Kidney (tissue), 14 donors: ENCODE data around the gene TMEM218. TPM values are rescaled to one million over a fixed set of nuclear protein-coding genes. Genes with fewer than 3 reads are reported as not detected.

ENCODE experiments used
- DNase-seq, 5 donors: peaks; one replicate each; pipeline ENCODE4 v3.0.0-alpha.2; 2013 to 2020
- FAIRE-seq: peaks from 2 replicates; lab custom pipeline; 2012; peaks lifted over from hg19 to GRCh38; lab: Jason Lieb, UNC
- H3K27ac ChIP-seq, 2 donors: one replicate each; pipeline ENCODE4 v1.7.0; 2013; ENCODE audit warnings: low read depth in 2 of 2, low read length in 2 of 2, inconsistent platforms in 1 of 2
- H3K27me3 ChIP-seq: one replicate; pipeline ENCODE4 v1.7.1; 2013; ENCODE audit warnings: low read length, inconsistent platforms; ENCODE audit not compliant: control insufficient read depth, insufficient read depth
- H3K36me3 ChIP-seq, 3 donors: one replicate each; pipeline versions ENCODE4 v1.7.0 to v1.7.1; 2013; ENCODE audit warnings: low read length in 3 of 3, control low read depth in 1 of 3, inconsistent platforms in 1 of 3; ENCODE audit not compliant: insufficient read depth in 3 of 3, control insufficient read depth in 2 of 3
- H3K4me1 ChIP-seq, 3 donors: one replicate each; pipeline versions ENCODE4 v1.7.0 to v1.7.1; 2013; ENCODE audit warnings: low read length in 3 of 3, inconsistent platforms in 1 of 3, low read depth in 1 of 3; ENCODE audit not compliant: control insufficient read depth in 2 of 3, insufficient read depth in 2 of 3
- H3K4me3 ChIP-seq, 3 donors: one replicate each; pipeline versions ENCODE4 v1.7.0 to v1.8.1; 2013; ENCODE audit warnings: low read length in 3 of 3, control low read depth in 1 of 3, inconsistent platforms in 1 of 3
- H3K9ac ChIP-seq, 3 donors: one replicate each; pipeline versions ENCODE4 v1.7.0 to v1.7.1; 2013; ENCODE audit warnings: low read length in 3 of 3, control low read depth in 1 of 3, inconsistent platforms in 1 of 3
- H3K9me3 ChIP-seq, 3 donors: one replicate each; pipeline versions ENCODE4 v1.7.0 to v1.7.1; 2013; ENCODE audit warnings: low read length in 3 of 3, control low read depth in 1 of 3, inconsistent platforms in 1 of 3; ENCODE audit not compliant: control insufficient read depth in 2 of 3, insufficient read depth in 1 of 3
- CTCF ChIP-seq: IDR thresholded peaks from 3 replicates; pipeline ENCODE4 v1.5.1; 2012; ENCODE audit warnings: mild to moderate bottlenecking, moderate library complexity, borderline replicate concordance; ENCODE audit not compliant: insufficient read depth; ENCODE audit errors: extremely low read depth
- intact Hi-C: fragments of 100-400 bp; cut with DNase I; formaldehyde crosslinking; loops from one replicate; pipeline ENCODE4 v1.11.1; 2022
- polyA plus RNA-seq: library from polyadenylated mRNA; stranded (reverse); fragments of 350-450 nt; fragmentation: Illumina TruSeq; extraction: RNeasy Lipid Tissue Mini Kit (QIAGEN cat#74804); gene quantifications from one replicate; pipeline ENCODE4 v1.2.3, GENCODE V29; 2014; ENCODE audit warnings: low read depth, low replicate concordance; ENCODE audit not compliant: insufficient read depth
- total RNA-seq: library from RNA; stranded (reverse); fragmentation: NEBNext Ultra II Directional; extraction: Animal tissue kit (Norgen Biotek cat#: 25700); gene quantifications from one replicate; pipeline ENCODE4 v1.2.1, GENCODE V29; 2021
- donor health status: control.
- donor health status: control.
- donor health status: control.
- donor health status: control.
- donor health status: control.
- donor health status: DM: yes; HTN: yes; CAD: no.
- donor health status: Normal renal cell carcinoma (clear cell type).

TMEM218 gene
- total and polyA plus RNA-seq, 2 donors from 2014 or later, result 22.9 to 33.4 TPM

GRCh38 chr11:125072218-125072960, 39.0 kb downstream of the TMEM218 start:
- Histone ChIP-seq H3K9me3 (no peaks in the 10 kb centered on the region), H3K9ac (no peak overlapping the region), H3K36me3 (no peaks in the 10 kb centered on the region), H3K4me3 (no peak overlapping the region), H3K4me1 (no peaks in the 10 kb centered on the region), H3K27ac (no peak overlapping the region), H3K27me3 (no peaks in the 10 kb centered on the region)
- no peak for TF ChIP-seq CTCF
- FAIRE-seq, result no peak
- DNase-seq, result no peak
- intact Hi-C loops, result no loop called here

- DNase-seq (no peak), FAIRE-seq (no peak)
- no peak overlapping the region for H3K9ac ChIP-seq
- no peaks in the 10 kb centered on the region for H3K9me3 ChIP-seq
- no peak overlapping the region for H3K27ac ChIP-seq
- TF ChIP-seq CTCF, result no peak
- no peaks in the 10 kb centered on the region for H3K36me3 ChIP-seq
- no peaks in the 10 kb centered on the region for H3K27me3 ChIP-seq
- H3K4me3 ChIP-seq, result no peak overlapping the region
- intact Hi-C loops, result no loop called here
- no peaks in the 10 kb centered on the region for H3K4me1 ChIP-seq
These were observed 39.6 kb downstream of the TMEM218 start for GRCh38 chr11:125071846-125072217.

GRCh38 chr11:125071435-125071834, 40.0 kb downstream of the TMEM218 start:
- H3K4me3 ChIP-seq, result no peak overlapping the region
- no peaks in the 10 kb centered on the region for H3K27me3 ChIP-seq
- TF ChIP-seq CTCF, result no peak
- H3K36me3 ChIP-seq, result no peaks in the 10 kb centered on the region
- intact Hi-C loops, result no loop called here
- H3K27ac ChIP-seq, result peak overlapping the region in 1 of 2 donors; percentile 5
- H3K4me1 ChIP-seq, result no peaks in the 10 kb centered on the region
- peak in 2 of 5 donors; percentile 43 to 47 for DNase-seq
- FAIRE-seq, result no peak
- no peak overlapping the region for H3K9ac ChIP-seq
- H3K9me3 ChIP-seq, result no peaks in the 10 kb centered on the region
